ENCODE data around the gene CRYBG1. TPM values are rescaled to one million over a fixed set of nuclear protein-coding genes. Genes with fewer than 3 reads are reported as not detected.
A peak's percentile ranks its signal among the peaks of the same experiment; 100 is the strongest.

The CRYBG1 gene
- total RNA-seq, 4 donors from 2014 or later = 54.5 to 66.4 (median 59.8) TPM

- TF ChIP-seq, protein P1, sequence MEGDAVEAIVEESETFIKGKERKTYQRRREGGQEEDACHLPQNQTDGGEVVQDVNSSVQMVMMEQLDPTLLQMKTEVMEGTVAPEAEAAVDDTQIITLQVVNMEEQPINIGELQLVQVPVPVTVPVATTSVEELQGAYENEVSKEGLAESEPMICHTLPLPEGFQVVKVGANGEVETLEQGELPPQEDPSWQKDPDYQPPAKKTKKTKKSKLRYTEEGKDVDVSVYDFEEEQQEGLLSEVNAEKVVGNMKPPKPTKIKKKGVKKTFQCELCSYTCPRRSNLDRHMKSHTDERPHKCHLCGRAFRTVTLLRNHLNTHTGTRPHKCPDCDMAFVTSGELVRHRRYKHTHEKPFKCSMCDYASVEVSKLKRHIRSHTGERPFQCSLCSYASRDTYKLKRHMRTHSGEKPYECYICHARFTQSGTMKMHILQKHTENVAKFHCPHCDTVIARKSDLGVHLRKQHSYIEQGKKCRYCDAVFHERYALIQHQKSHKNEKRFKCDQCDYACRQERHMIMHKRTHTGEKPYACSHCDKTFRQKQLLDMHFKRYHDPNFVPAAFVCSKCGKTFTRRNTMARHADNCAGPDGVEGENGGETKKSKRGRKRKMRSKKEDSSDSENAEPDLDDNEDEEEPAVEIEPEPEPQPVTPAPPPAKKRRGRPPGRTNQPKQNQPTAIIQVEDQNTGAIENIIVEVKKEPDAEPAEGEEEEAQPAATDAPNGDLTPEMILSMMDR (IDR thresholded peaks at IDR 0.05) = no peak
- no peak for TF ChIP-seq POLR2A (IDR thresholded peaks at IDR 0.05)
- no peak overlapping the region for H3K4me3 ChIP-seq
- no peaks in the 10 kb centered on the region for H3K27me3 ChIP-seq
- DNase-seq = no peak
- H3K36me3 ChIP-seq = no peaks in the 10 kb centered on the region
- no peaks in the 10 kb centered on the region for H3K9me3 ChIP-seq
- H3K4me1 ChIP-seq = no peaks in the 10 kb centered on the region
- H3K27ac ChIP-seq = no peak overlapping the region
Measured at GRCh38 chr6:106611030-106611429, 250.5 kb downstream of the CRYBG1 start.

- Histone ChIP-seq H3K27me3 (no peaks in the 10 kb centered on the region), H3K9me3 (no peaks in the 10 kb centered on the region), H3K27ac (no peak overlapping the region), H3K36me3 (no peaks in the 10 kb centered on the region), H3K4me1 (no peaks in the 10 kb centered on the region), H3K4me3 (no peak overlapping the region)
- no peak for TF ChIP-seq POLR2A (IDR thresholded peaks at IDR 0.05)
- TF ChIP-seq, protein P1 (IDR thresholded peaks at IDR 0.05) = no peak
- DNase-seq = no peak
Measured at GRCh38 chr6:106612671-106613416, 252.3 kb downstream of the CRYBG1 start.

GRCh38 chr6:106613590-106613989 is 253.1 kb downstream of the CRYBG1 start:
- Histone ChIP-seq H3K9me3 (no peaks in the 10 kb centered on the region), H3K4me1 (no peaks in the 10 kb centered on the region), H3K36me3 (peaks cover 0 to under 1% (median 0%) of the 10 kb centered on the region in 3 donors), H3K4me3 (no peak overlapping the region), H3K27ac (peak overlapping the region in 1 of 4 donors; percentile 6), H3K27me3 (no peaks in the 10 kb centered on the region)
- DNase-seq = no peak
- TF ChIP-seq, protein P1 (IDR thresholded peaks at IDR 0.05) = no peak
- no peak for TF ChIP-seq POLR2A (IDR thresholded peaks at IDR 0.05)

DNA sequence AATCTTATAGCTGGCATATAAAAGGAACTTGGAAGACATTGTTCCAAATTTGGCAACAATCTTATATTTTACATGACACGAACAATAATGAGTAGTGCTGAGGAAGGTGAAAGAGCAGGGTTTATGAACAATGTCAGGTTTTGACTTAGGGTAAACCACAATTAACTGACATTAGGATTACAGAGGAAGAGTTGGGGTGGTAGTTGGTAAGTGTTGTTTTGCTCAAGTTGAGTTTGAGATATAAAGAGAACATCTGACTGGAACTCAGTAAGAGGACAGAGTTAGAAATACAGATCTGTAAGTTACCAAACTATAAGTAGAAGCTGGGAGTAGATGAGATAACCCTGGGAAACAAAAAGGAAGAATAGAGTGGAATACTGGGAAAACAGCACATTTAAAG is 253.6 kb downstream of the CRYBG1 start:
- no peak overlapping the region for H3K4me3 ChIP-seq
- TF ChIP-seq POLR2A (IDR thresholded peaks at IDR 0.05) = no peak
- TF ChIP-seq, protein P1 (IDR thresholded peaks at IDR 0.05) = no peak
- no peaks in the 10 kb centered on the region for H3K4me1 ChIP-seq
- no peaks in the 10 kb centered on the region for H3K9me3 ChIP-seq
- peak overlapping the region in 1 of 4 donors; percentile 6 for H3K27ac ChIP-seq
- DNase-seq = no peak
- peaks cover 0 to 6% (median 0%) of the 10 kb centered on the region in 3 donors for H3K36me3 ChIP-seq
- H3K27me3 ChIP-seq = no peaks in the 10 kb centered on the region

DNA sequence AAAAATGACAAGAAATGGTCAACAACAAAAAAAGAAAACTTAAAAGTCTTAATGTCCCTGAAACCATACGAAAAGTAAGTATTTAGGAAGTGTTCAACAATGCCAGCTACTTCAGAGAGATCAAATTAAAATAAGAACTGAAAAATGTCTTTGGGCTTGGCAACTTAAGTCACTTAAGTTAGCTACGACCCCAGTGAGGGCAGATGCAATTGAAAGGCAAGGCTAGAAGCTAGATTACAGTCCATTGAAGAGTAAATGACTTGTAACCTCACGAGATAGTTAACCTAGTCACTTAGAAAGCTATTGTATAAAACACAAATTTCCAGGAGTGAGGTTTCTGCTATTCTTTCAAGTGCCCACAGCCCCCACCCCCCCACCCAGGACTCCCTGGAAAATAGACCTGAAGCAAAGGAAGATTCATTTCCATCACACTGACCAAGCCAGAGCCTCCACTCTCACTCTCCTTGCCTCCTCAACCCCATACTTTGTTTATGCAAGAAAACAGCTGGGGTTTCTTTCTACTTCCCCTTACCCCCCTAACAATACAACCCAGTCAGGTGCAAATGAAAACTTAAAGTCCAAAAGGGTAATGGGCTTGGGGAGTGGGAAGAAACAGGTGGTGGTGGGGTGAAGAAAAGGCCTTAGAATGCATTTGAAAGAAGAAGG is 254.2 kb downstream of the CRYBG1 start:
- no peaks in the 10 kb centered on the region for H3K4me1 ChIP-seq

More for the DNA sequence above, 254.2 kb downstream of the CRYBG1 start:
- Histone ChIP-seq H3K27ac (peak overlapping the region in 1 of 4 donors; percentile 6), H3K9me3 (no peaks in the 10 kb centered on the region), H3K36me3 (peaks cover 0 to 6% (median 0%) of the 10 kb centered on the region in 3 donors), H3K4me3 (no peak overlapping the region), H3K27me3 (no peaks in the 10 kb centered on the region)
- DNase-seq = no peak
- TF ChIP-seq, protein P1 (IDR thresholded peaks at IDR 0.05) = no peak
